Activated B cell treated with CpG ODN at 0.5 μM for 24 hours (primary cell): ENCODE measurements around the gene SLC6A6. TPM values are rescaled to one million over a fixed set of nuclear protein-coding genes. Genes with fewer than 3 reads are reported as not detected.

Source experiments
- ATAC-seq: fragments of 200-7000 bp; cut with Tn5 transposase; one replicate; pipeline ENCODE4 v1.10.0; 2021; ENCODE audit warnings: low read depth, mild to moderate bottlenecking, moderate library complexity
- CTCF ChIA-PET: fragments of 350-600 bp; sonication (Branson Sonifier 250); formaldehyde crosslinking; loops from one replicate; lab custom pipeline; 2021; ENCODE audit warnings: antibody characterized with exemption; lab: Charles Lee
- POLR2A ChIA-PET: fragments of 350-600 bp; sonication (Branson Sonifier 250); formaldehyde crosslinking; loops from one replicate; lab custom pipeline; 2021; ENCODE audit warnings: antibody characterized with exemption; lab: Charles Lee
- DNase-seq: peaks from one replicate; pipeline ENCODE4 v3.0.0; 2022
- H3K27ac Mint-ChIP-seq: one replicate; pipeline ENCODE4 v1.8.0; 2020; ENCODE audit warnings: mixed read lengths
- H3K27me3 Mint-ChIP-seq: one replicate; pipeline ENCODE4 v1.8.0; 2021; ENCODE audit warnings: mixed read lengths
- H3K36me3 Mint-ChIP-seq: one replicate; pipeline ENCODE4 v1.8.0; 2021; ENCODE audit warnings: low read depth, mixed read lengths
- H3K4me1 Mint-ChIP-seq: one replicate; pipeline ENCODE4 v1.8.0; 2021; ENCODE audit warnings: mixed read lengths
- H3K4me3 Mint-ChIP-seq: one replicate; pipeline ENCODE4 v1.8.0; 2020; ENCODE audit warnings: mild to moderate bottlenecking, mixed read lengths
- H3K9me3 Mint-ChIP-seq: one replicate; pipeline ENCODE4 v1.8.0; 2020; ENCODE audit warnings: mixed read lengths
- intact Hi-C: fragments of 100-400 bp; cut with micrococcal nuclease; formaldehyde crosslinking; loops from one replicate; pipeline ENCODE4 v1.15.1; 2024
- total RNA-seq: library from RNA; stranded (reverse); gene quantifications from 2 replicates; pipeline ENCODE4 v1.2.3, GENCODE V29; 2022
- TF ChIP-seq, protein P1 (sequence below): fragments of 200-600 bp; IDR thresholded peaks from one replicate; pipeline ENCODE4 v1.8.0; 2022; ENCODE audit warnings: antibody characterized with exemption, mild to moderate bottlenecking

SLC6A6 gene
- total RNA-seq, 1 donor from 2014 or later = 67.3 TPM

DNA sequence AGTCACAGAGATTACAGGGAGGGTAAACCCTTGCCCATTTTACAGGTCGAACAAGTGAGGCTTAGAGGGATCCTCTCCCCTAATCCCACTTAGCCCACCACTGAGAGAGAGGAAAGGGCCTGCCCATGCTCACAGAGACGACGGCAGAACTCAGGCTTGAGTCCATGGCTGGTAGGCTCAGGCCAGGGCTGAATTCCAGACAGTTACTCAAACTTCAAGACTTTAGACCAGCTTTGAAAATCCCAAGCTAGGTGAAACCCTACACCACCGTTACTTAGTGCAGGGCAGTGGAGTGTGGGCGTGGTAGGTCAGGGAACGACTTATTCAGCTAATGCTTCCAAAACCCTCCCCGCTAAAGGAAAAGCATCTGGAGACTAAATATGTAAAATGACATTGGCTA is 121.4 kb downstream of the SLC6A6 start:
- POLR2A ChIA-PET = no interaction called here
- H3K27ac Mint-ChIP-seq = no peak overlapping the region
- CTCF ChIA-PET = no interaction called here
- TF ChIP-seq, protein P1, sequence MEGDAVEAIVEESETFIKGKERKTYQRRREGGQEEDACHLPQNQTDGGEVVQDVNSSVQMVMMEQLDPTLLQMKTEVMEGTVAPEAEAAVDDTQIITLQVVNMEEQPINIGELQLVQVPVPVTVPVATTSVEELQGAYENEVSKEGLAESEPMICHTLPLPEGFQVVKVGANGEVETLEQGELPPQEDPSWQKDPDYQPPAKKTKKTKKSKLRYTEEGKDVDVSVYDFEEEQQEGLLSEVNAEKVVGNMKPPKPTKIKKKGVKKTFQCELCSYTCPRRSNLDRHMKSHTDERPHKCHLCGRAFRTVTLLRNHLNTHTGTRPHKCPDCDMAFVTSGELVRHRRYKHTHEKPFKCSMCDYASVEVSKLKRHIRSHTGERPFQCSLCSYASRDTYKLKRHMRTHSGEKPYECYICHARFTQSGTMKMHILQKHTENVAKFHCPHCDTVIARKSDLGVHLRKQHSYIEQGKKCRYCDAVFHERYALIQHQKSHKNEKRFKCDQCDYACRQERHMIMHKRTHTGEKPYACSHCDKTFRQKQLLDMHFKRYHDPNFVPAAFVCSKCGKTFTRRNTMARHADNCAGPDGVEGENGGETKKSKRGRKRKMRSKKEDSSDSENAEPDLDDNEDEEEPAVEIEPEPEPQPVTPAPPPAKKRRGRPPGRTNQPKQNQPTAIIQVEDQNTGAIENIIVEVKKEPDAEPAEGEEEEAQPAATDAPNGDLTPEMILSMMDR = no peak
- H3K9me3 Mint-ChIP-seq = no peaks in the 10 kb centered on the region
- H3K4me1 Mint-ChIP-seq = no peaks in the 10 kb centered on the region
- no peaks in the 10 kb centered on the region for H3K36me3 Mint-ChIP-seq
- no peak overlapping the region for H3K4me3 Mint-ChIP-seq
- ATAC-seq (no peak), DNase-seq (no peak)
- H3K27me3 Mint-ChIP-seq = peaks cover 5% of the 10 kb centered on the region
- intact Hi-C loops = no loop called here

DNA sequence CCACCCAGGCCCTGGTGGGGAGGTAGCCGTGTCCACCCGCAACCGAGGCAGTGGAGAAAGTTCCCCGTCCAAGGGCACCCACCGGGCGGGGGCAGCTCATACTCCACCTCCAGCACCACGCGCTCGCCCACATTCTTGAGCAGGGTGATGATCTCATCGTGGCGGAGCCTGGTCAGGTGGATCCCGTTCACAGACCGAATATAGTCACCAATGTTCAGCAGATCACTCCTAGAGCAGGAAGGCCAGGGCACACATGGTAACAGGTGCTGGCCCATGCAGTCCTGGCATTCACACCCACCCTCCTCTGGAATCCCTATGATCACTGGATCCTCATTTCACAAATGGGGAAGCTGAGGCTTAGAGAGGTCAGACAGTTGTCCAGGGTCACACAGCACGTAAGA is 121.9 kb downstream of the SLC6A6 start:
- Mint-ChIP-seq H3K4me3 (no peak overlapping the region), H3K27me3 (peaks cover 5% of the 10 kb centered on the region), H3K36me3 (no peaks in the 10 kb centered on the region), H3K9me3 (no peaks in the 10 kb centered on the region), H3K27ac (no peak overlapping the region), H3K4me1 (no peaks in the 10 kb centered on the region)
- intact Hi-C loops = no loop called here
- ATAC-seq (no peak), DNase-seq (no peak)
- POLR2A ChIA-PET = no interaction called here
- TF ChIP-seq, protein P1 = no peak
- CTCF ChIA-PET = no interaction called here

DNA sequence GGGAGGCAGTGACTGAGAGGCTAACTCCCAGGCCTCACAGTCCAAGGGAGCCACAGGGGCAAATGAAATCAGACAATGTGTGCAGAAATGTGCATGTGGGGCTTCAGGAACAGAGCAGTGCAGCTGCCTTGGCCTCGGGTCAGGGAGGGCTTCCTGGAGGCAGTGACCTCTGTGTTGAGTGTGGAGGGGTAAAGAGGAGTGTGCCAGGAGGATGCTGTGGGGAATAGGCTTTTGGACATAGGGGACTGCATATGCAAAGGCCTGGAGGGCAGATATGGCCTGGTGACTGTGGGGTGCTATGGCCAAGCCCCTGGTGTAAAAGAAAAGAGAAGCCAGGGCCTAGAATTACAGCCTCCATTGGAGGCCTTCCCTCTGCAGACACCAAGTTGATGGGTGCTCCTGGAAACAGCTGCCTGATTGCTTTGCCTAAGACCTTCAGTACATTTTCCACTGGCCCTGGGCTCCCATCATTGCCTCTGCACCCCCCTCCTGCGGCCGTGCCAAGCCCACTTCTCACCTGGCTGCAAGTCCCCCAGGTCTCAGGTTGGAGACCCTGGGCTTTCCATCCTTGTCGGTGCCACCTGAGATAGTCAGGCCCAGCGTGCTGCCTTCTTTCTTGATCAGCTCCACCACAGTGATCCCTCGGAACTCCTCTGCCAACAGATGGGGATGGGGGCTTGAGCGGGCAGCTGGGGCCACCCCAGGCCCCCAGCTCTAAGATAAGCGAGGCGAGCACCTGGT is 122.7 kb downstream of the SLC6A6 start:
- ATAC-seq (no peak), DNase-seq (no peak)
- Mint-ChIP-seq H3K27ac (no peak overlapping the region), H3K4me3 (no peak overlapping the region), H3K9me3 (no peaks in the 10 kb centered on the region), H3K27me3 (peaks cover 5% of the 10 kb centered on the region), H3K4me1 (no peaks in the 10 kb centered on the region), H3K36me3 (no peaks in the 10 kb centered on the region)
- TF ChIP-seq, protein P1 = no peak
- intact Hi-C loops = no loop called here
- POLR2A ChIA-PET = no interaction called here
- CTCF ChIA-PET = no interaction called here

DNA sequence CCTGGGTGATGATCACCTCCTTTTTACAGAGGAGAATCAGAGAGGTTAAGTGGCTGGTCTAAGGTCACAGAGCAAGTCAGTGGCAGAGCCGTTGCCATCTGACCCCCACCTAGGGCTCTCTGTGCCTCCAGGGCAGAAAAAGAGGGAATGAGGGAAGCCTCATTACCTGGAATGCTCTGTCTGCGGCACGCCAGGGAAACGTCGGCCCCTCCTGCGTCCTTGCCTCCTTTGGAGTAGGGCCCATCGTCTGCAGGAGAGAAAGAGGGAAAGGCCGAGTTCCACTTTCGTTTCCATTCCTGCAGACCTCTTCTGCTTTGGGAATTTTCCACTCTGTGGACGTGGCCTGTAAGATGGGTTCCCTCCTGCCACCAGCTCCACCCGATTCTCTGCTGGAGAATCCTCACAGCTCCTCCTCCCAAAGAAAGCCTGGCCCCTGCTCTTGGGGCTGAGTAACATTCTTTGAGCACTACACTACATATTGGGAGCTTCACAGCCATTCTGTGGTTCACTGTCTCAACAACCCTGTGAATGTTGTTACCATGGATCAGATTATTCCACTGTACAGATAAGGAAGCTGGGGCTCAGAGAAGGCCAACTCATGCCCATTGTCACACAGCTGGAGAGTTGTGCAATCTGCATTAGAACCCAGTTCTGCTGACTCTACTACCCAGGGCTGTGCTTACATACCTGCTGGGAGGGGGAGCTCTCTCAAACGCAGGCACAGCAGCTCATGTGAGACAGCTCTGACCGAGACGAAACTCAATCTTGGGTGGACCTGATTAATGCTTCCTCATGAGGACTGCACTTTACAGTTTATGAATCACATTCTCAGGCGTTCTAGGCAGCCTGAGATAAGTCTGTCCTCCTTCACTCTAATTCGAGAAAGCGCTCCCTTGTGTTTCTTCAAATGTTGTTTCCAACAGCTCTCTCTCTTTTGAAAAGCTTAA is 123.6 kb downstream of the SLC6A6 start:
- Mint-ChIP-seq H3K9me3 (no peaks in the 10 kb centered on the region), H3K4me1 (no peaks in the 10 kb centered on the region), H3K27ac (no peak overlapping the region), H3K36me3 (no peaks in the 10 kb centered on the region), H3K27me3 (peaks cover 8% of the 10 kb centered on the region), H3K4me3 (no peak overlapping the region)
- intact Hi-C loops = no loop called here
- DNase-seq (no peak), ATAC-seq (no peak)
- ChIA-PET CTCF (no interaction called here), POLR2A (interaction anchor here (0.6 kb wide), 2 partner anchors 93 to 147 kb away, joined by 3 to 5 read pairs; no protein-coding TSS in a partner anchor)
- TF ChIP-seq, protein P1 = no peak

DNA sequence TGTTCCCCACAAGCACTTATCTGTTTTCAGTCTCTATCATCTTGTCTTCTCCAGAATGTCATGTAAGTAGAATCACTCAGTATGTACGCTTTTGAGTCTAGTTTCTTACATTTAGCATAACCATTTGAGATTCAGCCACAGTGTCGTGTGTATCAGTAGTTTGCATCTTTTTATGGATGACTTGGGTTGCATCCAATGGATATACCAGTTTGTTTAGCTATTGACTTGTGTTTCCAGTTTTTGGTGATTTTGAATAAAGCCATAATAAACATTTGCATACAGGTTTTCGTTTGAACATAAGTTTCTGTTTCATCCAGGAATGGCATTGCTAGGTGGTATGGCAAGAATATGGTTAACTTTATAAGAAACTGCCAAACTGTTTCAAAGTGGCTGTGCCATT is 125.7 kb downstream of the SLC6A6 start:
- POLR2A ChIA-PET = no interaction called here
- CTCF ChIA-PET = no interaction called here
- Mint-ChIP-seq H3K36me3 (no peaks in the 10 kb centered on the region), H3K4me1 (no peaks in the 10 kb centered on the region), H3K27me3 (peaks cover 8% of the 10 kb centered on the region), H3K9me3 (no peaks in the 10 kb centered on the region), H3K27ac (no peak overlapping the region), H3K4me3 (no peak overlapping the region)
- TF ChIP-seq, protein P1 = no peak
- intact Hi-C loops = no loop called here
- no peak for ATAC-seq
- no peak for DNase-seq
